Progenitor cell of endocrine pancreas (in vitro differentiated cells): ENCODE data around the gene PDE9A. TPM values are rescaled to one million over a fixed set of nuclear protein-coding genes. Genes with fewer than 3 reads are reported as not detected.

Source experiments
- DNase-seq: peaks from one replicate; pipeline ENCODE4 v3.0.0; 2021; ENCODE audit warnings: low spot score; ENCODE audit not compliant: unreplicated experiment
- H3K27ac Mint-ChIP-seq: 2 replicates; pipeline ENCODE4 v1.8.0; 2021; ENCODE audit warnings: mild to moderate bottlenecking, moderate library complexity, mixed read lengths
- H3K27me3 Mint-ChIP-seq: 2 replicates; pipeline ENCODE4 v1.8.0; 2021; ENCODE audit warnings: mixed read lengths
- H3K36me3 Mint-ChIP-seq: 2 replicates; pipeline ENCODE4 v1.8.0; 2022; ENCODE audit warnings: mixed read lengths; ENCODE audit not compliant: insufficient read depth
- H3K4me1 Mint-ChIP-seq: 2 replicates; pipeline ENCODE4 v1.8.0; 2021; ENCODE audit warnings: low read depth, mixed read lengths
- H3K4me3 Mint-ChIP-seq: 2 replicates; pipeline ENCODE4 v1.8.0; 2021; ENCODE audit warnings: low read depth, mild to moderate bottlenecking, moderate library complexity, mixed read lengths
- H3K9me3 Mint-ChIP-seq: 2 replicates; pipeline ENCODE4 v1.8.0; 2021; ENCODE audit warnings: low read depth, mixed read lengths
- CTCF ChIP-seq: fragments of 200-600 bp; sonication (generic); IDR thresholded peaks from one replicate; pipeline ENCODE4 v1.5.0; 2021; ENCODE audit warnings: antibody characterized with exemption, mild to moderate bottlenecking; ENCODE audit not compliant: unreplicated experiment
- total RNA-seq: library from RNA; stranded (reverse); gene quantifications from 2 replicates; pipeline ENCODE4 v1.2.1, GENCODE V29; 2021

Gene PDE9A
- total RNA-seq, 1 donor from 2014 or later: 57.0 TPM

DNA sequence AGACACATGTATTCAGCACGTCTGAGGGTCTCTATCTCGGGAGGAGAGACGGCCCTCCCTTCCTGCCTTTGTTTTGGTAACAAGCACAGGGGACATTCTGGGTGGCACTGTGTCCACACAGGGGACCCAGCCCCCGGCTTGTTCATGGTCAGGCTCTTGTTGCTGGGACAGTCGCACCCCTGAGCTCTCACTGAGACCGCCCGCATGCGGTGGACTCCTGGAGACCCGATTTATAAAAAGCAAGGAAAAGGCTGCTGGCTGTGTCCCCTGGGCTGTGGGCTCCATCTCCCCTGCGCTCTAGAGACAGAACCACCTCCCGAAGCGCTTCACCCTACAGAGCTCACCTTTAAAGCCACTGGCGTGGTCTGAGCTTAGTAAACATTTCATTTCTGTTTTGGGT, 122.5 kb downstream of the PDE9A start:
- H3K36me3 Mint-ChIP-seq: peaks cover 31% of the 10 kb centered on the region
- peaks cover 12% of the 10 kb centered on the region for H3K4me1 Mint-ChIP-seq
- TF ChIP-seq CTCF: no peak
- H3K9me3 Mint-ChIP-seq: no peaks in the 10 kb centered on the region
- DNase-seq: no peak
- H3K27me3 Mint-ChIP-seq: peaks cover 14% of the 10 kb centered on the region
- no peak overlapping the region for H3K27ac Mint-ChIP-seq
- no peak overlapping the region for H3K4me3 Mint-ChIP-seq

- no peak for DNase-seq
- Mint-ChIP-seq H3K9me3 (no peaks in the 10 kb centered on the region), H3K27me3 (peaks cover 21% of the 10 kb centered on the region), H3K36me3 (peaks cover 27% of the 10 kb centered on the region), H3K4me1 (peaks cover 22% of the 10 kb centered on the region), H3K27ac (no peak overlapping the region), H3K4me3 (no peak overlapping the region)
- no peak for TF ChIP-seq CTCF
Measured at GRCh38 chr21:42777064-42777756, 123.8 kb downstream of the PDE9A start.

DNA sequence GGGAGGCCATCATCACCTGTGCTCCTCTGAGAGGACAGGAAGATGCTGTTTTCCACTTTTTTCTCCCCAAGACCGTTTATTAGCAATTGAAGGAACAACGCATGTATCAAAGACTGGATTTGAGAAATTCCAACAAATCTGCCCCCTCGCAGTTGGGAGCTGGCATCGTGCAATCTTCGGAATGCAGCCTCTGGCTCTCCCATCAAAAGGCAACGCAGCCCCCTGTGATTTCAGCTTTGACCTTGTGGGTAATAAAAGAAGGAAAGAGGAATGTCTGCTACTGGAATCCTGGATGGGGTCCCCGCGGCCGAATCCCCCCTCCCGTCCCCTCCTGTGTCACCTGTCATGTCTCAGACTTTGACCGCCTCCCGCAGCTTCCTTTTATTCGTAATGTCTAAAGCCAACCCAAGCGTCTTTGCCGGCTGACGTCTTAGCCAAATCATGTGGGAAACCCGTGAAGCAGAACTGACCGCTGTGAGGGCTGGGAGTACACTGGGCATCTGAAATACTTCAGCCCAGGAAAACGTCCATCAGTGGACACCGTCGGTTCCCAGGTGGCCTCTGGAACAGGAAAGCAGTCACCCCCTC, 124.4 kb downstream of the PDE9A start:
- no peak for DNase-seq
- H3K27me3 Mint-ChIP-seq: peaks cover 27% of the 10 kb centered on the region
- no peak for TF ChIP-seq CTCF
- H3K4me1 Mint-ChIP-seq: peaks cover 25% of the 10 kb centered on the region
- H3K9me3 Mint-ChIP-seq: no peaks in the 10 kb centered on the region
- peaks cover 22% of the 10 kb centered on the region for H3K36me3 Mint-ChIP-seq
- H3K27ac Mint-ChIP-seq: no peak overlapping the region
- no peak overlapping the region for H3K4me3 Mint-ChIP-seq

- peaks cover 15% of the 10 kb centered on the region for H3K36me3 Mint-ChIP-seq
- DNase-seq: no peak
- no peak overlapping the region for H3K4me3 Mint-ChIP-seq
- no peak overlapping the region for H3K27ac Mint-ChIP-seq
- H3K4me1 Mint-ChIP-seq: peaks cover 25% of the 10 kb centered on the region
- no peaks in the 10 kb centered on the region for H3K9me3 Mint-ChIP-seq
- peaks cover 31% of the 10 kb centered on the region for H3K27me3 Mint-ChIP-seq
- no peak for TF ChIP-seq CTCF
Measured at GRCh38 chr21:42779431-42779861, 126.0 kb downstream of the PDE9A start.

- no peak for TF ChIP-seq CTCF
- H3K4me1 Mint-ChIP-seq: peaks cover 25% of the 10 kb centered on the region
- no peak overlapping the region for H3K4me3 Mint-ChIP-seq
- H3K36me3 Mint-ChIP-seq: peaks cover 12% of the 10 kb centered on the region
- H3K27ac Mint-ChIP-seq: peak overlapping the region; percentile 50
- H3K9me3 Mint-ChIP-seq: no peaks in the 10 kb centered on the region
- DNase-seq: no peak
- peaks cover 36% of the 10 kb centered on the region for H3K27me3 Mint-ChIP-seq
Measured at GRCh38 chr21:42780617-42781016, 127.2 kb downstream of the PDE9A start.
